ENCODE results near the gene CYP3A4. TPM values are rescaled to one million over a fixed set of nuclear protein-coding genes. Genes with fewer than 3 reads are reported as not detected.

The CYP3A4 gene
- total and polyA plus RNA-seq, 9 of the 15 experiments (the other 6 are each of a cell fraction or from before 2014, with no cell fraction given): 0.07 to 0.08 TPM; not detected in 7

- POLR2A ChIA-PET: interaction anchor here (0.6 to 1.5 kb wide), 3 partner anchors 14 to 898 kb away, joined by 3 to 6 read pairs (median 4); no protein-coding TSS in a partner anchor
- TF ChIP-seq POLR2B (IDR thresholded peaks at IDR 0.05; ENCODE audit: low read depth, partially characterized antibody) (no peak), BMI1 (IDR thresholded peaks at IDR 0.05; ENCODE audit: low read length) (no peak), CEBPB (tag; IDR thresholded peaks at IDR 0.05) (peak; percentile 65; the same call in 1 of the 2 replicates), POLR2H (tag; IDR thresholded peaks at IDR 0.05; ENCODE audit: low read depth) (no peak), ATF3 (IDR thresholded peaks at IDR 0.05) (peak; percentile 81), ATF3 (CRISPR knock-in tag; conservative IDR thresholded peaks at IDR 0.05) (no peak), ZSCAN29 (IDR thresholded peaks at IDR 0.05) (no peak), ZBTB40 (IDR thresholded peaks at IDR 0.05) (no peak), ZBTB40 (CRISPR knock-in tag; IDR thresholded peaks at IDR 0.05) (no peak), KLF13 (tag; IDR thresholded peaks at IDR 0.05; ENCODE audit: borderline replicate concordance, low read depth) (no peak), IRF9 (tag; IDR thresholded peaks at IDR 0.05) (no peak), EWSR1 (IDR thresholded peaks at IDR 0.05; ENCODE audit: borderline replicate concordance, low read depth, partially characterized antibody) (no peak)
Measured at GRCh38 chr7:99820408-99821027, 36.5 kb upstream of the CYP3A4 start.

More at GRCh38 chr7:99820408-99821027, 36.5 kb upstream of the CYP3A4 start:
- Histone ChIP-seq H3K9me1 (ENCODE audit: control insufficient read depth, insufficient read depth, low read length) (no peaks in the 10 kb centered on the region), H3K9ac (ENCODE audit: insufficient read depth in 1 of 2, low read depth in 2 of 2, low read length in 2 of 2) (no peak overlapping the region), H3K4me2 (ENCODE audit: insufficient read depth, low read length) (no peak overlapping the region), H3K27ac (ENCODE audit: extremely low read depth, low read depth, low read length) (no peak overlapping the region), H3K79me2 (ENCODE audit: control insufficient read depth, insufficient read depth, low read length) (no peaks in the 10 kb centered on the region), H4K20me1 (replicated peaks; ENCODE audit: control insufficient read depth, insufficient read depth, low read length) (no peaks in the 10 kb centered on the region), H2AFZ (ENCODE audit: low read depth, low read length) (0 out of 2 replicates have a peak overlapping the region, but pooled peaks have one; percentile 4), H3K4me3 (no peak overlapping the region), H3K27me3 (ENCODE audit: control insufficient read depth in 2 of 2, insufficient read depth in 2 of 2, low read length in 2 of 2) (no peaks in the 10 kb centered on the region), H3K4me1 (replicated peaks in 1 of 2; ENCODE audit: control insufficient read depth in 2 of 2, insufficient read depth in 2 of 2, low read length in 2 of 2) (peaks cover 0 to 9% of the 10 kb centered on the region in 2 experiments; a peak in 3 of 5 replicates), H3K36me3 (ENCODE audit: control insufficient read depth, insufficient read depth, low read length) (no peaks in the 10 kb centered on the region), H3K9me3 (replicated peaks; ENCODE audit: control insufficient read depth, insufficient read depth, low read depth, low read length) (no peaks in the 10 kb centered on the region)
- intact Hi-C loops (cut with micrococcal nuclease): no loop called here
- DNase-seq (ENCODE audit: extremely low read depth in 1 of 4, low spot score in 3 of 4) (no peak), ATAC-seq (peak; percentile 17; the same call in 2 of the 3 replicates), FAIRE-seq (no peak)
- CTCF ChIA-PET (ENCODE audit: low intra/inter-chr PET ratio): no interaction called here
- in situ Hi-C loops (cut with MboI): no loop called here
- 34% methylated on average over 2 of the region's 2 CpGs for WGBS (ENCODE audit: insufficient coverage, low coverage, missing lambda C conversion rate)
- BruUV-seq (replicated peaks): no TSS peak

Measured in K562 (cell line).